Panc1 (cell line): ENCODE data around the gene SMC6. TPM values are rescaled to one million over a fixed set of nuclear protein-coding genes. Genes with fewer than 3 reads are reported as not detected.

Experiments used
- ATAC-seq: fragments of 200-7000 bp; cut with Tn5 transposase; 2 replicates; pipeline ENCODE4 v1.9.1; 2020; ENCODE audit warnings: mild to moderate bottlenecking, moderate library complexity
- BruUV-seq: library from RNA; stranded (reverse); fragments of 400-500 nt; replicated peaks from 2 replicates; lab custom pipeline; 2021; lab: Mats Ljungman, UMichigan
- CTCF ChIA-PET: fragments of 300-600 bp; sonication (Branson Sonifier 250); formaldehyde crosslinking; loops from one replicate; lab custom pipeline; 2022; ENCODE audit warnings: antibody characterized with exemption; lab: Charles Lee
- POLR2A ChIA-PET: fragments of 300-600 bp; sonication (Branson Sonifier 250); formaldehyde crosslinking; loops from one replicate; lab custom pipeline; 2022; ENCODE audit warnings: antibody characterized with exemption; lab: Charles Lee
- DNase-seq: peaks from one replicate; pipeline ENCODE4 v3.0.0-alpha.2; 2010; ENCODE audit warnings: low read depth, low spot score
- H3K27ac ChIP-seq: 2 replicates; pipeline ENCODE4 v1.5.1; 2011; ENCODE audit warnings: mild to moderate bottlenecking, low read length, inconsistent platforms
- H3K27me3 ChIP-seq: fragments of 200-500 bp; sonication (Bioruptor generic); 2 replicates; pipeline ENCODE4 v1.6.0; 2014; ENCODE audit warnings: low read length, inconsistent platforms; ENCODE audit not compliant: control insufficient read depth, insufficient read depth
- H3K36me3 ChIP-seq: fragments of 200-500 bp; sonication (Bioruptor generic); 2 replicates; pipeline ENCODE4 v1.5.1; 2014; ENCODE audit warnings: inconsistent platforms, mild to moderate bottlenecking, low read length, moderate library complexity; ENCODE audit not compliant: control insufficient read depth, insufficient read depth
- H3K4me1 ChIP-seq: 2 replicates; pipeline ENCODE4 v1.5.1; 2011; ENCODE audit warnings: inconsistent platforms, mild to moderate bottlenecking, low read length, moderate library complexity; ENCODE audit not compliant: control insufficient read depth, insufficient read depth
- H3K4me3 ChIP-seq, 2 experiments: 2 replicates each; pipeline ENCODE4 v1.5.1; 2011 to 2012; ENCODE audit warnings: low read depth in 2 of 2, low read length in 2 of 2, mild to moderate bottlenecking in 2 of 2, inconsistent platforms in 1 of 2, moderate library complexity in 1 of 2
- H3K9me3 ChIP-seq: fragments of 200-500 bp; sonication (Bioruptor generic); 2 replicates; pipeline ENCODE4 v1.5.1; 2014; ENCODE audit warnings: low read depth, mild to moderate bottlenecking, inconsistent platforms, low read length, moderate library complexity; ENCODE audit not compliant: control insufficient read depth, insufficient read depth
- POLR2AphosphoS5 ChIP-seq: IDR thresholded peaks from 2 replicates; pipeline ENCODE4 v1.6.1; 2012; ENCODE audit warnings: mild to moderate bottlenecking, low read depth, low read length, moderate library complexity
- SIN3A ChIP-seq: IDR thresholded peaks from 2 replicates; pipeline ENCODE4 v1.6.1; 2012; ENCODE audit warnings: low read depth, mild to moderate bottlenecking, low read length, moderate library complexity, borderline replicate concordance; ENCODE audit not compliant: insufficient read depth
- TCF7L2 ChIP-seq: IDR thresholded peaks from 2 replicates; pipeline ENCODE4 v1.6.1; 2011; ENCODE audit warnings: mild to moderate bottlenecking, low read depth, low read length, inconsistent platforms
- in situ Hi-C: cut with HindIII; loops from 2 replicates; pipeline ENCODE4 v1.10.0; 2016; ENCODE audit warnings: low sequenced_read_pairs, low pct_unique_long_range_greater_than_20kb
- intact Hi-C: fragments of 100-400 bp; cut with micrococcal nuclease; formaldehyde crosslinking; loops from one replicate; pipeline ENCODE4 v1.10.0; 2022; ENCODE audit not compliant: unreplicated experiment
- total RNA-seq: library from RNA; stranded (reverse); gene quantifications from one replicate; pipeline ENCODE4 v1.2.1, GENCODE V29; 2021; ENCODE audit not compliant: unreplicated experiment
- TF ChIP-seq, protein P1 (sequence below): fragments of 450-650 bp; IDR thresholded peaks from 2 replicates; pipeline ENCODE4 v1.5.1; 2017; ENCODE audit warnings: mild to moderate bottlenecking
- TF ChIP-seq, protein P2 (sequence below), 2 experiments: IDR thresholded peaks; 2 replicates each; pipeline ENCODE4 v1.6.1; 2011 to 2012; ENCODE audit warnings: low read depth in 2 of 2, control low read depth in 1 of 2, low read length in 1 of 2, mild to moderate bottlenecking in 1 of 2, moderate library complexity in 1 of 2; ENCODE audit not compliant: insufficient read depth in 1 of 2

The SMC6 gene
- total RNA-seq, 1 experiment from 2014 or later: 43.8 TPM

DNA sequence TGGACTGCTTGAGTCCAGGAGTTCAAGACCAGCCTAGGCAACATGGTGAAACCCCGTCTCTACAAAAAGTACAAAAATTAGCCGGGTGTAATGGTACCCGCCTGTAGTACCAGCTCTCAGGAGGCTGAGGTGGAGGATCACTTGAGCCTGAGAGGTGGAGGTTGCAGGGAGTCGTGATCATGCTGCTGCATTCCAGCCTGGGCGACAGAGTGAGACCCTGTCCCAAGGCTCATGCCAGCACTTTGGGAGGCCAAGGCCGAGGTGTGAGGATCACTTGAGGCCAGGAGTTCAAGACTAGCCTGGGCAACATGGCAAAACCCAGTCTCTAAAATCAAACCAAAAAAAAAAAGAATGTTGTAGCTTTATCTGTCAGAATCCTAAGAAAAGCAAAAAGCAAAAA is 25.4 kb downstream of the SMC6 start:
- Histone ChIP-seq H3K36me3 (peaks cover 35% of the 10 kb centered on the region), H3K9me3 (no peaks in the 10 kb centered on the region), H3K4me1 (no peaks in the 10 kb centered on the region), H3K27me3 (no peaks in the 10 kb centered on the region), H3K4me3 (no peak overlapping the region), H3K27ac (no peak overlapping the region)
- BruUV-seq: no TSS peak
- in situ Hi-C loops (no loop called here), intact Hi-C loops (no loop called here)
- no peak for TF ChIP-seq TCF7L2
- TF ChIP-seq, protein P1, sequence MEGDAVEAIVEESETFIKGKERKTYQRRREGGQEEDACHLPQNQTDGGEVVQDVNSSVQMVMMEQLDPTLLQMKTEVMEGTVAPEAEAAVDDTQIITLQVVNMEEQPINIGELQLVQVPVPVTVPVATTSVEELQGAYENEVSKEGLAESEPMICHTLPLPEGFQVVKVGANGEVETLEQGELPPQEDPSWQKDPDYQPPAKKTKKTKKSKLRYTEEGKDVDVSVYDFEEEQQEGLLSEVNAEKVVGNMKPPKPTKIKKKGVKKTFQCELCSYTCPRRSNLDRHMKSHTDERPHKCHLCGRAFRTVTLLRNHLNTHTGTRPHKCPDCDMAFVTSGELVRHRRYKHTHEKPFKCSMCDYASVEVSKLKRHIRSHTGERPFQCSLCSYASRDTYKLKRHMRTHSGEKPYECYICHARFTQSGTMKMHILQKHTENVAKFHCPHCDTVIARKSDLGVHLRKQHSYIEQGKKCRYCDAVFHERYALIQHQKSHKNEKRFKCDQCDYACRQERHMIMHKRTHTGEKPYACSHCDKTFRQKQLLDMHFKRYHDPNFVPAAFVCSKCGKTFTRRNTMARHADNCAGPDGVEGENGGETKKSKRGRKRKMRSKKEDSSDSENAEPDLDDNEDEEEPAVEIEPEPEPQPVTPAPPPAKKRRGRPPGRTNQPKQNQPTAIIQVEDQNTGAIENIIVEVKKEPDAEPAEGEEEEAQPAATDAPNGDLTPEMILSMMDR: no peak
- no peak for TF ChIP-seq POLR2AphosphoS5
- TF ChIP-seq, protein P2, sequence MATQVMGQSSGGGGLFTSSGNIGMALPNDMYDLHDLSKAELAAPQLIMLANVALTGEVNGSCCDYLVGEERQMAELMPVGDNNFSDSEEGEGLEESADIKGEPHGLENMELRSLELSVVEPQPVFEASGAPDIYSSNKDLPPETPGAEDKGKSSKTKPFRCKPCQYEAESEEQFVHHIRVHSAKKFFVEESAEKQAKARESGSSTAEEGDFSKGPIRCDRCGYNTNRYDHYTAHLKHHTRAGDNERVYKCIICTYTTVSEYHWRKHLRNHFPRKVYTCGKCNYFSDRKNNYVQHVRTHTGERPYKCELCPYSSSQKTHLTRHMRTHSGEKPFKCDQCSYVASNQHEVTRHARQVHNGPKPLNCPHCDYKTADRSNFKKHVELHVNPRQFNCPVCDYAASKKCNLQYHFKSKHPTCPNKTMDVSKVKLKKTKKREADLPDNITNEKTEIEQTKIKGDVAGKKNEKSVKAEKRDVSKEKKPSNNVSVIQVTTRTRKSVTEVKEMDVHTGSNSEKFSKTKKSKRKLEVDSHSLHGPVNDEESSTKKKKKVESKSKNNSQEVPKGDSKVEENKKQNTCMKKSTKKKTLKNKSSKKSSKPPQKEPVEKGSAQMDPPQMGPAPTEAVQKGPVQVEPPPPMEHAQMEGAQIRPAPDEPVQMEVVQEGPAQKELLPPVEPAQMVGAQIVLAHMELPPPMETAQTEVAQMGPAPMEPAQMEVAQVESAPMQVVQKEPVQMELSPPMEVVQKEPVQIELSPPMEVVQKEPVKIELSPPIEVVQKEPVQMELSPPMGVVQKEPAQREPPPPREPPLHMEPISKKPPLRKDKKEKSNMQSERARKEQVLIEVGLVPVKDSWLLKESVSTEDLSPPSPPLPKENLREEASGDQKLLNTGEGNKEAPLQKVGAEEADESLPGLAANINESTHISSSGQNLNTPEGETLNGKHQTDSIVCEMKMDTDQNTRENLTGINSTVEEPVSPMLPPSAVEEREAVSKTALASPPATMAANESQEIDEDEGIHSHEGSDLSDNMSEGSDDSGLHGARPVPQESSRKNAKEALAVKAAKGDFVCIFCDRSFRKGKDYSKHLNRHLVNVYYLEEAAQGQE (IDR thresholded peaks at IDR 0.05; ENCODE audit: insufficient read depth in 1 of 2, low read depth in 2 of 2, low read length in 1 of 2): no peak
- TF ChIP-seq SIN3A: no peak
- ATAC-seq (no peak), DNase-seq (no peak)
- CTCF ChIA-PET: no interaction called here
- POLR2A ChIA-PET: no interaction called here

DNA sequence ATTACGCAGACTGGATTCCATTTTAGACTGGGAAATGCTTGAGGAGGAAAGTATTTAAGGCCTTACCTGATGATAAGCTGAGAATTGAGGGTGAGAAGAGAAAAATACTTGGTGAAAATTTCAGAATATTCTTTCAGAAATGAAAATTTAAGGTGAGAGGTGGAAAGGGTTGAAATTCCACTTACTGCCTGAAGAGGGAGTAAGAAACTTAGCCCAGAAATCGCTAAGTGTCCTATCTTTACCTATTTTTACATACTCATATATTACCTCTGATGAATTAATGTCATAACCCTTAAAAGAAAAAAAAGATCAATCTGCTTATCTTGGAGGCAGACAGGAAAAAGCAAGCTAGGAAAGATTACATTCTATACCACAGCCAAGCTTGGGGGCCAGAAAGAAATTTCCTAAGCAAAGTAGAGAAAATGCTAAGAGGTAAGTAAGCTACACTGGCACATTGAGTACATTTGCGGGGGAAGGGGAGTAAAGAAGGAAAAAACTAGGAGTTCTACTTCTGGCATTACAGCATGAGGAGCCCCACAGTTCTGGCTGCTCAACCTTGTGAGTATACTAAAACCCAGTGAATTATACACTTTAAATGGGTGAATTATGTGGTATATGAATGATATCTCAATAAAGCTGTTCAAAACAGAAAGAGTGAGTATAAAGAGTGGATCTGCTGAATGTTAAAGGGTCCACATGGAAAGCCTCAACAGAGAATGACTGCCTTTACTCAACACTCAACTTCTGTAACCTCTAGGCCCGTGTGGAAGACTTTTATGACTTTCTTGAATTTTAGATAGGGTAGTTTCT is 33.8 kb downstream of the SMC6 start:
- CTCF ChIA-PET: interaction anchor here (0.6 kb wide), 1 partner anchor 34 kb away, joined by 3 read pairs; the partner anchor contains the start of genes GEN1 and SMC6
- no peak overlapping the region for H3K4me3 ChIP-seq
- DNase-seq (peak; percentile 10), ATAC-seq (0 out of 2 replicates have a peak, but pooled peaks have one; percentile 56)
- peaks cover 52% of the 10 kb centered on the region for H3K36me3 ChIP-seq
- H3K4me1 ChIP-seq: no peaks in the 10 kb centered on the region
- in situ Hi-C loops (no loop called here), intact Hi-C loops (no loop called here)
- H3K27me3 ChIP-seq: no peaks in the 10 kb centered on the region
- no peaks in the 10 kb centered on the region for H3K9me3 ChIP-seq
- TF ChIP-seq POLR2AphosphoS5: no peak
- TF ChIP-seq, protein P1: peak; percentile 79
- POLR2A ChIA-PET: no interaction called here
- BruUV-seq: no TSS peak
- no peak overlapping the region for H3K27ac ChIP-seq
